ENCODE data around the gene PPP1R15B.

Gene PPP1R15B

GRCh38 chr1:204398197-204399125 is 13.2 kb downstream of the PPP1R15B start:
- DNase-seq, result peak; percentile 57 to 89

- DNase-seq, result no peak
Measured at GRCh38 chr1:204396015-204396583, 15.5 kb downstream of the PPP1R15B start.

GRCh38 chr1:204391629-204392028 is 20.0 kb downstream of the PPP1R15B start:
- DNase-seq, result no peak

- DNase-seq, result peak in 1 of 2 experiments; percentile 70
Measured at GRCh38 chr1:204390751-204391466, 20.7 kb downstream of the PPP1R15B start.

GRCh38 chr1:204385727-204386126 is 25.9 kb downstream of the PPP1R15B start:
- DNase-seq, result no peak

- no peak for DNase-seq
Measured at GRCh38 chr1:204384636-204385352, 26.8 kb downstream of the PPP1R15B start.

GRCh38 chr1:204383163-204383904 is 28.3 kb downstream of the PPP1R15B start:
- DNase-seq, result no peak

GRCh38 chr1:204382714-204383083 is 28.9 kb downstream of the PPP1R15B start:
- no peak for DNase-seq

- no peak for DNase-seq
Measured at GRCh38 chr1:204380293-204380831, 31.3 kb downstream of the PPP1R15B start.

- peak; percentile 47 to 60 for DNase-seq
Measured at GRCh38 chr1:204377800-204378668, 33.6 kb downstream of the PPP1R15B start.

GRCh38 chr1:204376919-204377799 is 34.5 kb downstream of the PPP1R15B start:
- DNase-seq, result no peak

GRCh38 chr1:204376465-204376864 is 35.2 kb downstream of the PPP1R15B start:
- no peak for DNase-seq

GRCh38 chr1:204373911-204374310 is 37.7 kb downstream of the PPP1R15B start:
- no peak for DNase-seq

- DNase-seq, result no peak
Measured at GRCh38 chr1:204370176-204370575, 41.4 kb downstream of the PPP1R15B start.

GRCh38 chr1:204368996-204369726 is 42.5 kb downstream of the PPP1R15B start:
- DNase-seq, result no peak

- no peak for DNase-seq
Measured at GRCh38 chr1:204367956-204368355, 43.7 kb downstream of the PPP1R15B start.

- DNase-seq, result no peak
Measured at GRCh38 chr1:204367193-204367858, 44.3 kb downstream of the PPP1R15B start.

GRCh38 chr1:204366759-204367158 is 44.9 kb downstream of the PPP1R15B start:
- DNase-seq, result peak in 1 of 2 experiments; percentile 38
